Activated CD8-positive, alpha-beta T cell treated with anti-CD3 and anti-CD28 coated beads for 36 hours (primary cell): ENCODE results near the gene MAP3K9. TPM values are rescaled to one million over a fixed set of nuclear protein-coding genes. Genes with fewer than 3 reads are reported as not detected.

Experiments used
- ATAC-seq: fragments of 200-7000 bp; cut with Tn5 transposase; one replicate; pipeline ENCODE4 v1.10.0; 2021; ENCODE audit warnings: mild to moderate bottlenecking, moderate library complexity
- CTCF ChIA-PET: fragments of 350-600 bp; sonication (Branson Sonifier 250); formaldehyde crosslinking; loops from one replicate; lab custom pipeline; 2021; ENCODE audit warnings: antibody characterized with exemption; lab: Charles Lee
- POLR2A ChIA-PET: fragments of 350-600 bp; sonication (Branson Sonifier 250); formaldehyde crosslinking; loops from one replicate; lab custom pipeline; 2021; ENCODE audit warnings: antibody characterized with exemption; lab: Charles Lee
- DNase-seq: peaks from one replicate; pipeline ENCODE4 v3.0.0-alpha.2; 2020
- H3K27ac Mint-ChIP-seq: one replicate; pipeline ENCODE4 v1.8.0; 2021; ENCODE audit warnings: mild to moderate bottlenecking, mixed read lengths
- H3K27me3 Mint-ChIP-seq: one replicate; pipeline ENCODE4 v1.8.0; 2021; ENCODE audit warnings: mixed read lengths
- H3K36me3 Mint-ChIP-seq: one replicate; pipeline ENCODE4 v1.8.0; 2021; ENCODE audit warnings: low read depth, mixed read lengths
- H3K4me1 Mint-ChIP-seq: one replicate; pipeline ENCODE4 v1.8.0; 2021; ENCODE audit warnings: low read depth, mixed read lengths
- H3K4me3 Mint-ChIP-seq: one replicate; pipeline ENCODE4 v1.8.0; 2021; ENCODE audit warnings: mild to moderate bottlenecking, moderate library complexity, mixed read lengths
- H3K9me3 Mint-ChIP-seq: one replicate; pipeline ENCODE4 v1.8.0; 2021; ENCODE audit warnings: mixed read lengths
- intact Hi-C: fragments of 100-400 bp; cut with micrococcal nuclease; formaldehyde crosslinking; loops from one replicate; pipeline ENCODE4 v1.10.0; 2022
- total RNA-seq, 2 experiments: library from RNA; stranded (reverse); gene quantifications; one replicate each; pipeline ENCODE4 v1.2.3, GENCODE V29; 2021
- TF ChIP-seq, protein P1 (sequence below): fragments of 200-600 bp; IDR thresholded peaks from one replicate; pipeline ENCODE4 v1.8.0; 2022; ENCODE audit warnings: antibody characterized with exemption, mild to moderate bottlenecking

The MAP3K9 gene
- total RNA-seq, 2 experiments from 2014 or later: 8.0 to 9.6 TPM

DNA sequence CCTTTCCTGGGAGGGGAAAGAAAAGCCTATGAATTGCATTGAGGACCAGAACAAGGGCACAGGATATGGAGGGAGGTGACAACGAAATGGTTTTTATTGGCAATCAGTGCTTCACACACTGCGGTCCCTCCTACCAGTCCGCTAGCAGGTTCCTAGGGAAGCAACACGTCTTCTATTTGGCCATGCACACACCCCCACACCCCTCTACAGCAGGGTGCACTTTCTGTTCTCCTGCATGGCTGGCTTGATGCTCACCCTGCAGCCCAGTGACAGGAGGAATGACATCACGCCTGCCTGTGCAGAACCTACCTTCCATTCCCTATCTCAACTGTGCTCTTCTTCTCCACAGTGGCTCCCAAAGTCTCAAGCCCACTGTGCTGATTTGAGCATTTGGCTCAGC lies 109.7 kb downstream of the MAP3K9 start:
- ChIA-PET CTCF (interaction anchor here (1.5 kb wide), 1 partner anchor 14 kb away, joined by 8 read pairs; no protein-coding TSS in a partner anchor), POLR2A (no interaction called here)
- ATAC-seq (no peak), DNase-seq (no peak)
- H3K27me3 Mint-ChIP-seq: no peaks in the 10 kb centered on the region
- no peak overlapping the region for H3K4me3 Mint-ChIP-seq
- no peaks in the 10 kb centered on the region for H3K9me3 Mint-ChIP-seq
- no peak overlapping the region for H3K27ac Mint-ChIP-seq
- H3K4me1 Mint-ChIP-seq: no peaks in the 10 kb centered on the region
- intact Hi-C loops: no loop called here
- TF ChIP-seq, protein P1, sequence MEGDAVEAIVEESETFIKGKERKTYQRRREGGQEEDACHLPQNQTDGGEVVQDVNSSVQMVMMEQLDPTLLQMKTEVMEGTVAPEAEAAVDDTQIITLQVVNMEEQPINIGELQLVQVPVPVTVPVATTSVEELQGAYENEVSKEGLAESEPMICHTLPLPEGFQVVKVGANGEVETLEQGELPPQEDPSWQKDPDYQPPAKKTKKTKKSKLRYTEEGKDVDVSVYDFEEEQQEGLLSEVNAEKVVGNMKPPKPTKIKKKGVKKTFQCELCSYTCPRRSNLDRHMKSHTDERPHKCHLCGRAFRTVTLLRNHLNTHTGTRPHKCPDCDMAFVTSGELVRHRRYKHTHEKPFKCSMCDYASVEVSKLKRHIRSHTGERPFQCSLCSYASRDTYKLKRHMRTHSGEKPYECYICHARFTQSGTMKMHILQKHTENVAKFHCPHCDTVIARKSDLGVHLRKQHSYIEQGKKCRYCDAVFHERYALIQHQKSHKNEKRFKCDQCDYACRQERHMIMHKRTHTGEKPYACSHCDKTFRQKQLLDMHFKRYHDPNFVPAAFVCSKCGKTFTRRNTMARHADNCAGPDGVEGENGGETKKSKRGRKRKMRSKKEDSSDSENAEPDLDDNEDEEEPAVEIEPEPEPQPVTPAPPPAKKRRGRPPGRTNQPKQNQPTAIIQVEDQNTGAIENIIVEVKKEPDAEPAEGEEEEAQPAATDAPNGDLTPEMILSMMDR: no peak
- H3K36me3 Mint-ChIP-seq: no peaks in the 10 kb centered on the region

DNA sequence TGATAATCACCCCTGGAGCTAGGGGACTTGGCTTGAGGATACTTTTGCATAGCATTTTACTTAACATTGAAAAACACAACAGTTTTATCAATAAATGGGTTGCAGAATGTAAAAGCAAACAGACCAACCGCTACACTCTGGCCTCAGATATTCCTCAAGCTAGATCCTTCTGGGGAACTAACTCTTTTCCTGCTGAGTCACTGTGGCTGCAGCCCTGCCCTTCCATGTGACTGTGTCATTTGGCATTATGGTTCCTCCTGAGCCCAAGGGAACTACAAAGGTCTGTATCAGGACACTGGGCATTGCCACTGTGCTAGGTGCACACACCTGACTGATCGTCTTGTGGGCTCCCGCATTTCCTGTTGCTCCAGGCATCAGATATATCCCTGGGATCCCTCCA lies 111.0 kb downstream of the MAP3K9 start:
- intact Hi-C loops: no loop called here

DNA sequence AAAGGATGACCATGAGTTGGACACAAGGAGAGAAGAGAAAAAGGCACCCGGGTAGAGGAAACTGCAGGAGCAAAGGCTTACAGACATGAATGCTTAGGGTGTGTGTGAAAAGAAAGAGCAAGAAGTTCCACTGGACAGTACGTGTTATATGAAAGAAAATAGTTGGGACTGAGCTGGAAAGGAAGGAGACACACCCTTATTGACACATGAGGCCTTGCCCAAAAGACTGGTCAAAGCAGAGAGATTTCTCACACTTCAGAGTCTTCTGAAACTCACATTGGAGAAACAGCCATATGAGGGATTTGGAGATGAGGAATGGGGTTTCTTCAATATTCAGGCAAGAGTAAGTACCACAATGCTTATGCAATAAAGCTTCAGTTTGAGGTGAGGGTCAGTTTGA lies 111.6 kb downstream of the MAP3K9 start:
- DNase-seq (no peak), ATAC-seq (no peak)
- Mint-ChIP-seq H3K27ac (no peak overlapping the region), H3K9me3 (no peaks in the 10 kb centered on the region), H3K4me3 (no peak overlapping the region), H3K27me3 (no peaks in the 10 kb centered on the region), H3K36me3 (no peaks in the 10 kb centered on the region), H3K4me1 (no peaks in the 10 kb centered on the region)
- POLR2A ChIA-PET: interaction anchor here (0.9 kb wide), 1 partner anchor 72 kb away, joined by 3 read pairs; no protein-coding TSS in a partner anchor
- intact Hi-C loops: no loop called here
- TF ChIP-seq, protein P1: no peak
- CTCF ChIA-PET: interaction anchor here (1.3 kb wide), 1 partner anchor 75 kb away, joined by 3 read pairs; no protein-coding TSS in a partner anchor

More for the DNA sequence above, 111.0 kb downstream of the MAP3K9 start:
- Mint-ChIP-seq H3K27me3 (no peaks in the 10 kb centered on the region), H3K4me3 (no peak overlapping the region), H3K27ac (no peak overlapping the region), H3K4me1 (no peaks in the 10 kb centered on the region), H3K36me3 (no peaks in the 10 kb centered on the region), H3K9me3 (no peaks in the 10 kb centered on the region)
- no peak for DNase-seq
- ChIA-PET POLR2A (interaction anchor here (0.9 kb wide), 1 partner anchor 72 kb away, joined by 3 read pairs; no protein-coding TSS in a partner anchor), CTCF (interaction anchor here (1.3 kb wide), 1 partner anchor 75 kb away, joined by 3 read pairs; no protein-coding TSS in a partner anchor)
- TF ChIP-seq, protein P1: no peak
- no peak for ATAC-seq

DNA sequence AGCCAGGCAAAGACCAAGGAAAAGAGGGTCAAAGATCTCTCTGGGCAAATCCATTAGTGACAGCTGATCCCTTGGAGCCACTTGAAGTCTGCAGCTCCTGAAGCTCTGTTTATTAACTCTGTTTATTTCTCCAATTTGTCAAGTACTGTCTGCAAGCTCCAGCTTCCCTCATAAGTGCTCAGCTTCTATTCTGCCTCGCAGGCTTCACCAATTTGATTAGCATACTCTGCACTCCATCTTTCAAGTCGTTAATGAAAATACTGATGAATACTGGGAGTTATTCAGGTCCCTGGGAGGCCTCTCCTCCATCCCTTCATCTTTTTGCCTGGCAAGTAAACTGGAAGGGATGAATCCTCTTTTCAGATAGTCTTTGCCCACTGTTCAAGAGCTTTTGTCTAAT lies 113.3 kb downstream of the MAP3K9 start:
- DNase-seq (no peak), ATAC-seq (no peak)
- TF ChIP-seq, protein P1: no peak
- ChIA-PET CTCF (interaction anchor here (1.5 kb wide), 1 partner anchor 18 kb away, joined by 3 read pairs; no protein-coding TSS in a partner anchor), POLR2A (interaction anchor here (1.2 kb wide), 1 partner anchor 13 kb away, joined by 3 read pairs; no protein-coding TSS in a partner anchor)
- Mint-ChIP-seq H3K27ac (no peak overlapping the region), H3K27me3 (no peaks in the 10 kb centered on the region), H3K4me1 (no peaks in the 10 kb centered on the region), H3K9me3 (no peaks in the 10 kb centered on the region), H3K4me3 (no peak overlapping the region), H3K36me3 (no peaks in the 10 kb centered on the region)
- intact Hi-C loops: no loop called here

DNA sequence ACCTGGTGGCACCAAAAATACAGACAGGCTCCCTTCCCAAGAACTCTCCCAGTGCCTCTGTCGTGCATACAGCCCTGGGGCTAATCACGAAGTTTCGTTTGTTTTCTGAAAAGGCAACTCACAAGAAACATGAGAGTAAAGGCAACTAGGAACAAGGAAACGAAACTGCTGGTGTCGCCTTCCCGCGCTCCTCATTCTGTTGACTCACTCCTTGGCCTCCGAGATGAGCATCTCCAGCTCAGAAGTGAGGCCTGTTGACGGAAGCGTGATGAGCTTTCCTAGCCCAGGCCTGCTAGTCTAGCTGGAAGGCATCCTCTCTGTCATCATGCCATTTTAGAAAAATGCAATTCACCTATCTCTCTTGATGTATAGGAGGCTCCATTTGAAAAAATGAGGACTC lies 117.1 kb downstream of the MAP3K9 start:
- CTCF ChIA-PET: no interaction called here
- intact Hi-C loops: no loop called here

More for the DNA sequence above, 117.1 kb downstream of the MAP3K9 start:
- H3K4me3 Mint-ChIP-seq: no peak overlapping the region
- no peak overlapping the region for H3K27ac Mint-ChIP-seq
- ATAC-seq (no peak), DNase-seq (no peak)
- TF ChIP-seq, protein P1: no peak
- no peaks in the 10 kb centered on the region for H3K27me3 Mint-ChIP-seq
- H3K9me3 Mint-ChIP-seq: no peaks in the 10 kb centered on the region
- POLR2A ChIA-PET: interaction anchor here (0.9 kb wide), 1 partner anchor 48 kb away, joined by 3 read pairs; no protein-coding TSS in a partner anchor
- H3K36me3 Mint-ChIP-seq: no peaks in the 10 kb centered on the region
- H3K4me1 Mint-ChIP-seq: no peaks in the 10 kb centered on the region
